Central memory CD8-positive, alpha-beta T cell (primary cell): Measurements from ENCODE around the gene FGD3.
"Not testable (repeated sequence)": the region's sequence is repeated elsewhere in the genome, so short reads cannot be mapped to it uniquely, and the experiment has no call there.

Experiments used
- ATAC-seq: fragments of 150-1000 bp; cut with Tn5 transposase; replicated peaks from 2 replicates; pipeline ENCODE4 v1.10.0; 2022; ENCODE audit warnings: mild to moderate bottlenecking, moderate FRiP score, moderate number of reproducible peaks; ENCODE audit not compliant: poor library complexity, severe bottlenecking; ENCODE audit errors: extremely low read depth
- DNase-seq, 2 donors: peaks; one replicate each; pipeline ENCODE4 v3.0.0; 2021; ENCODE audit warnings: low spot score in 2 of 2
- H3K27ac Mint-ChIP-seq: one replicate; pipeline ENCODE4 v1.8.0; 2022; ENCODE audit warnings: low read depth, mild to moderate bottlenecking, moderate library complexity, mixed read lengths
- H3K27me3 Mint-ChIP-seq: one replicate; pipeline ENCODE4 v1.8.0; 2022; ENCODE audit warnings: mixed read lengths
- H3K36me3 Mint-ChIP-seq: one replicate; pipeline ENCODE4 v1.8.0; 2022; ENCODE audit warnings: mild to moderate bottlenecking, moderate library complexity, mixed read lengths; ENCODE audit not compliant: insufficient read depth
- H3K4me1 Mint-ChIP-seq: one replicate; pipeline ENCODE4 v1.8.0; 2022; ENCODE audit warnings: mixed read lengths
- H3K4me3 Mint-ChIP-seq: one replicate; pipeline ENCODE4 v1.8.0; 2022; ENCODE audit warnings: mild to moderate bottlenecking, moderate library complexity, mixed read lengths
- H3K9me3 Mint-ChIP-seq: one replicate; pipeline ENCODE4 v1.8.0; 2022; ENCODE audit warnings: mixed read lengths

FGD3 gene

GRCh38 chr9:93009337-93010015, 62.2 kb downstream of the FGD3 start:
- peak overlapping the region; percentile 80 for H3K27ac Mint-ChIP-seq
- H3K9me3 Mint-ChIP-seq, result no peaks in the 10 kb centered on the region
- no peak overlapping the region for H3K4me3 Mint-ChIP-seq
- DNase-seq (no peak), ATAC-seq (no peak)
- H3K27me3 Mint-ChIP-seq, result no peaks in the 10 kb centered on the region
- H3K4me1 Mint-ChIP-seq, result peaks cover 19% of the 10 kb centered on the region
- H3K36me3 Mint-ChIP-seq, result peaks cover 78% of the 10 kb centered on the region

- no peaks in the 10 kb centered on the region for H3K27me3 Mint-ChIP-seq
- H3K36me3 Mint-ChIP-seq, result peaks cover 81% of the 10 kb centered on the region
- no peak for ATAC-seq
- DNase-seq, result no peak
- peak overlapping the region; percentile 72 for H3K27ac Mint-ChIP-seq
- H3K4me1 Mint-ChIP-seq, result peaks cover 19% of the 10 kb centered on the region
- no peak overlapping the region for H3K4me3 Mint-ChIP-seq
- no peaks in the 10 kb centered on the region for H3K9me3 Mint-ChIP-seq
These were observed 62.7 kb downstream of the FGD3 start for GRCh38 chr9:93010056-93010455.

- DNase-seq (no peak), ATAC-seq (no peak)
- peak overlapping the region; percentile 72 for H3K27ac Mint-ChIP-seq
- peaks cover 82% of the 10 kb centered on the region for H3K36me3 Mint-ChIP-seq
- no peaks in the 10 kb centered on the region for H3K27me3 Mint-ChIP-seq
- H3K4me1 Mint-ChIP-seq, result peaks cover 19% of the 10 kb centered on the region
- no peak overlapping the region for H3K4me3 Mint-ChIP-seq
- no peaks in the 10 kb centered on the region for H3K9me3 Mint-ChIP-seq
These were observed 63.4 kb downstream of the FGD3 start for GRCh38 chr9:93010704-93011103.

GRCh38 chr9:93011114-93011513, 63.8 kb downstream of the FGD3 start:
- Mint-ChIP-seq H3K9me3 (no peaks in the 10 kb centered on the region), H3K27ac (no peak overlapping the region), H3K4me3 (no peak overlapping the region), H3K4me1 (peaks cover 19% of the 10 kb centered on the region), H3K27me3 (no peaks in the 10 kb centered on the region), H3K36me3 (peaks cover 82% of the 10 kb centered on the region)
- ATAC-seq (no peak), DNase-seq (no peak)

- Mint-ChIP-seq H3K9me3 (no peaks in the 10 kb centered on the region), H3K4me3 (no peak overlapping the region), H3K4me1 (peaks cover 19% of the 10 kb centered on the region), H3K27me3 (no peaks in the 10 kb centered on the region), H3K36me3 (peaks cover 78% of the 10 kb centered on the region), H3K27ac (peak overlapping the region; percentile 55)
- DNase-seq (no peak), ATAC-seq (no peak)
These were observed 65.9 kb downstream of the FGD3 start for GRCh38 chr9:93012963-93013855.

GRCh38 chr9:93013856-93014582, 66.7 kb downstream of the FGD3 start:
- Mint-ChIP-seq H3K4me3 (no peak overlapping the region), H3K27me3 (no peaks in the 10 kb centered on the region), H3K4me1 (peaks cover 19% of the 10 kb centered on the region), H3K36me3 (peaks cover 76% of the 10 kb centered on the region), H3K27ac (peak overlapping the region; percentile 55), H3K9me3 (no peaks in the 10 kb centered on the region)
- no peak for DNase-seq
- no peak for ATAC-seq

- not testable (repeated sequence) for H3K9me3 Mint-ChIP-seq, ATAC-seq, H3K27ac Mint-ChIP-seq, DNase-seq, H3K4me3 Mint-ChIP-seq, H3K27me3 Mint-ChIP-seq
- Mint-ChIP-seq H3K4me1 (peaks cover 20% of the 10 kb centered on the region), H3K36me3 (peaks cover 73% of the 10 kb centered on the region)
These were observed 67.9 kb downstream of the FGD3 start for GRCh38 chr9:93015190-93015589.

- H3K9me3 Mint-ChIP-seq, result no peaks in the 10 kb centered on the region
- no peak for ATAC-seq
- H3K27ac Mint-ChIP-seq, result peak overlapping the region; percentile 61
- no peaks in the 10 kb centered on the region for H3K27me3 Mint-ChIP-seq
- H3K4me1 Mint-ChIP-seq, result peaks cover 21% of the 10 kb centered on the region
- H3K36me3 Mint-ChIP-seq, result peaks cover 76% of the 10 kb centered on the region
- DNase-seq, result no peak
- H3K4me3 Mint-ChIP-seq, result no peak overlapping the region
These were observed 70.3 kb downstream of the FGD3 start for GRCh38 chr9:93017621-93018020.

GRCh38 chr9:93020151-93020550, 72.8 kb downstream of the FGD3 start:
- Mint-ChIP-seq H3K4me3 (no peak overlapping the region), H3K4me1 (peaks cover 28% of the 10 kb centered on the region), H3K9me3 (no peaks in the 10 kb centered on the region), H3K36me3 (peaks cover 64% of the 10 kb centered on the region), H3K27ac (no peak overlapping the region), H3K27me3 (no peaks in the 10 kb centered on the region)
- no peak for ATAC-seq
- no peak for DNase-seq

GRCh38 chr9:93020771-93021670, 73.7 kb downstream of the FGD3 start:
- peak; percentile 48 for ATAC-seq
- peaks cover 33% of the 10 kb centered on the region for H3K4me1 Mint-ChIP-seq
- DNase-seq, result no peak
- H3K36me3 Mint-ChIP-seq, result peaks cover 62% of the 10 kb centered on the region
- H3K27me3 Mint-ChIP-seq, result no peaks in the 10 kb centered on the region
- H3K27ac Mint-ChIP-seq, result no peak overlapping the region
- no peaks in the 10 kb centered on the region for H3K9me3 Mint-ChIP-seq
- H3K4me3 Mint-ChIP-seq, result no peak overlapping the region

- ATAC-seq (no peak), DNase-seq (no peak)
- Mint-ChIP-seq H3K9me3 (no peaks in the 10 kb centered on the region), H3K4me1 (peaks cover 38% of the 10 kb centered on the region), H3K27me3 (no peaks in the 10 kb centered on the region), H3K36me3 (peaks cover 56% of the 10 kb centered on the region), H3K4me3 (no peak overlapping the region), H3K27ac (peak overlapping the region; percentile 87)
These were observed 74.7 kb downstream of the FGD3 start for GRCh38 chr9:93022066-93022465.
